Vagina (tissue), 2 donors: Measurements from ENCODE around the gene PLAC9. TPM values are rescaled to one million over a fixed set of nuclear protein-coding genes. Genes with fewer than 3 reads are reported as not detected.
A peak's percentile ranks its signal among the peaks of the same experiment; 100 is the strongest.

Experiments used
- DNase-seq, 2 donors: peaks; one replicate each; pipeline ENCODE4 v3.0.0-alpha.2; 2017; ENCODE audit errors: extremely low spot score in 2 of 2
- H3K27ac ChIP-seq: fragments of 200-600 bp; sonication (generic); one replicate; pipeline ENCODE4 v1.5.1; 2019
- H3K27me3 ChIP-seq: fragments of 200-600 bp; sonication (generic); one replicate; pipeline ENCODE4 v1.5.1; 2019
- H3K36me3 ChIP-seq, 2 donors: fragments of 200-600 bp; sonication (generic); one replicate each; pipeline ENCODE4 v1.5.1; 2017 to 2019
- H3K4me1 ChIP-seq: fragments of 200-600 bp; sonication (generic); one replicate; pipeline ENCODE4 v1.5.1; 2019
- H3K4me3 ChIP-seq, 2 donors: fragments of 200-600 bp; sonication (generic); 1 replicate in 1 of 2; 2 replicates in 1 of 2; pipeline ENCODE4 v1.5.1; 2016 to 2019
- H3K9me3 ChIP-seq: fragments of 200-600 bp; sonication (generic); one replicate; pipeline ENCODE4 v1.5.1; 2019
- CTCF ChIP-seq, 3 experiments: fragments of 450-650 bp in 2 of 3; fragments of 200-600 bp in 1 of 3; sonication (generic) in 1 of 3; IDR thresholded peaks; one replicate each; pipeline ENCODE4 v1.5.1; 2017 to 2019; ENCODE audit warnings: antibody characterized with exemption in 3 of 3, mild to moderate bottlenecking in 2 of 3, moderate library complexity in 2 of 3
- POLR2A ChIP-seq, 2 donors: fragments of 450-650 bp; IDR thresholded peaks; one replicate each; pipeline ENCODE4 v1.6.1; 2017; ENCODE audit warnings: antibody characterized with exemption in 2 of 2, mild to moderate bottlenecking in 2 of 2, moderate library complexity in 2 of 2
- POLR2AphosphoS5 ChIP-seq, 2 donors: sonication (generic); formaldehyde crosslinking; IDR thresholded peaks; one replicate each; pipeline ENCODE4 v1.9.0; 2017; ENCODE audit warnings: antibody characterized with exemption in 2 of 2, mild to moderate bottlenecking in 2 of 2, low read depth in 1 of 2; ENCODE audit not compliant: insufficient read depth in 1 of 2
- intact Hi-C: fragments of 100-400 bp; cut with DNase I; formaldehyde crosslinking; loops from one replicate; pipeline ENCODE4 v1.15.1; 2023
- total RNA-seq: library from RNA; depleted of rRNA; stranded (reverse); fragments of >200 nt; gene quantifications from one replicate; pipeline ENCODE4 v1.2.3, GENCODE V29; 2016

PLAC9 gene
- total RNA-seq, 1 donor from 2014 or later = 61.4 TPM

- Histone ChIP-seq H3K36me3 (peaks cover 0 to 19% of the 10 kb centered on the region in 2 donors), H3K4me1 (peaks cover 14% of the 10 kb centered on the region), H3K4me3 (no peak overlapping the region), H3K27me3 (no peaks in the 10 kb centered on the region), H3K9me3 (no peaks in the 10 kb centered on the region), H3K27ac (no peak overlapping the region)
- DNase-seq = no peak
- intact Hi-C loops = no loop called here
- TF ChIP-seq CTCF (IDR thresholded peaks at IDR 0.05) (no peak), POLR2AphosphoS5 (IDR thresholded peaks at IDR 0.05; ENCODE audit: insufficient read depth in 1 of 2, low read depth in 1 of 2) (no peak), POLR2A (IDR thresholded peaks at IDR 0.05) (no peak)
Observed at GRCh38 chr10:80150172-80150571, 17.6 kb downstream of the PLAC9 start.

GRCh38 chr10:80152820-80153219 lies 20.3 kb downstream of the PLAC9 start:
- intact Hi-C loops = no loop called here
- H3K9me3 ChIP-seq = no peaks in the 10 kb centered on the region
- H3K27me3 ChIP-seq = no peaks in the 10 kb centered on the region
- peaks cover 39% of the 10 kb centered on the region for H3K4me1 ChIP-seq
- H3K27ac ChIP-seq = peak overlapping the region; percentile 7
- TF ChIP-seq POLR2AphosphoS5 (IDR thresholded peaks at IDR 0.05; ENCODE audit: insufficient read depth in 1 of 2, low read depth in 1 of 2) = no peak
- no peak for TF ChIP-seq POLR2A (IDR thresholded peaks at IDR 0.05)
- no peak for TF ChIP-seq CTCF (IDR thresholded peaks at IDR 0.05)
- H3K4me3 ChIP-seq = no peak overlapping the region
- no peak for DNase-seq
- peaks cover 0 to 39% of the 10 kb centered on the region in 2 donors for H3K36me3 ChIP-seq

GRCh38 chr10:80153460-80153859 lies 20.9 kb downstream of the PLAC9 start:
- intact Hi-C loops = no loop called here
- no peak overlapping the region for H3K4me3 ChIP-seq
- H3K4me1 ChIP-seq = peaks cover 46% of the 10 kb centered on the region
- no peaks in the 10 kb centered on the region for H3K9me3 ChIP-seq
- DNase-seq = no peak
- TF ChIP-seq POLR2A (IDR thresholded peaks at IDR 0.05) (no peak), POLR2AphosphoS5 (IDR thresholded peaks at IDR 0.05; ENCODE audit: insufficient read depth in 1 of 2, low read depth in 1 of 2) (no peak), CTCF (IDR thresholded peaks at IDR 0.05) (no peak)
- peak overlapping the region; percentile 9 for H3K27ac ChIP-seq
- peaks cover 0 to 41% of the 10 kb centered on the region in 2 donors for H3K36me3 ChIP-seq
- H3K27me3 ChIP-seq = no peaks in the 10 kb centered on the region

GRCh38 chr10:80154626-80154977 lies 22.1 kb downstream of the PLAC9 start:
- Histone ChIP-seq H3K27me3 (no peaks in the 10 kb centered on the region), H3K4me1 (peaks cover 57% of the 10 kb centered on the region), H3K9me3 (no peaks in the 10 kb centered on the region), H3K27ac (peak overlapping the region; percentile 86), H3K36me3 (peaks cover 0 to 41% of the 10 kb centered on the region in 2 donors), H3K4me3 (no peak overlapping the region)
- intact Hi-C loops = no loop called here
- no peak for TF ChIP-seq POLR2AphosphoS5 (IDR thresholded peaks at IDR 0.05; ENCODE audit: insufficient read depth in 1 of 2, low read depth in 1 of 2)
- no peak for TF ChIP-seq CTCF (IDR thresholded peaks at IDR 0.05)
- no peak for TF ChIP-seq POLR2A (IDR thresholded peaks at IDR 0.05)
- DNase-seq = no peak

- Histone ChIP-seq H3K36me3 (peaks cover 0 to 41% of the 10 kb centered on the region in 2 donors), H3K4me1 (peaks cover 60% of the 10 kb centered on the region)
Observed at GRCh38 chr10:80154978-80155695, 22.6 kb downstream of the PLAC9 start.

More at GRCh38 chr10:80154978-80155695, 22.6 kb downstream of the PLAC9 start:
- no peaks in the 10 kb centered on the region for H3K27me3 ChIP-seq
- no peaks in the 10 kb centered on the region for H3K9me3 ChIP-seq
- no peak for TF ChIP-seq CTCF (IDR thresholded peaks at IDR 0.05)
- TF ChIP-seq POLR2AphosphoS5 (IDR thresholded peaks at IDR 0.05; ENCODE audit: insufficient read depth in 1 of 2, low read depth in 1 of 2) = peak; percentile 25 to 84
- DNase-seq = no peak
- H3K4me3 ChIP-seq = no peak overlapping the region
- intact Hi-C loops = no loop called here
- H3K27ac ChIP-seq = peak overlapping the region; percentile 86
